K562 (cell line): ENCODE data around the gene TRIM31. TPM values are rescaled to one million over a fixed set of nuclear protein-coding genes. Genes with fewer than 3 reads are reported as not detected.

ENCODE experiments used
- ARNT ChIP-seq, 2 experiments: fragments of 450-650 bp; IDR thresholded peaks; 2 replicates each; pipeline ENCODE4 v1.6.1; 2016; ENCODE audit warnings: mild to moderate bottlenecking in 1 of 2
- BRCA1 ChIP-seq, 2 experiments: fragments of 450-650 bp in 1 of 2; sonication (generic) in 1 of 2; formaldehyde crosslinking in 1 of 2; IDR thresholded peaks; 2 replicates each; pipeline versions ENCODE4 v1.5.0 to v1.6.1; 2017 to 2020; ENCODE audit warnings: mild to moderate bottlenecking in 1 of 2, missing genetic modification reagents in 1 of 2
- CTCFL ChIP-seq: IDR thresholded peaks from 2 replicates; pipeline ENCODE4 v1.6.1; 2011; ENCODE audit warnings: borderline replicate concordance, low read depth, mild to moderate bottlenecking, moderate library complexity, low read length; ENCODE audit not compliant: insufficient read depth, poor library complexity, severe bottlenecking
- HBP1 ChIP-seq: fragments of 450-650 bp; formaldehyde crosslinking; IDR thresholded peaks from 2 replicates; pipeline ENCODE4 v1.4.0; 2022; ENCODE audit warnings: missing genetic modification characterization
- MYNN ChIP-seq, 2 experiments: sonication (generic); formaldehyde crosslinking in 1 of 2; IDR thresholded peaks; 2 replicates each; pipeline versions ENCODE4 v1.5.0 to v1.6.1; 2016 to 2020; ENCODE audit warnings: antibody characterized with exemption in 1 of 2, missing genetic modification reagents in 1 of 2
- OTX1 ChIP-seq: fragments of 450-650 bp; formaldehyde crosslinking; IDR thresholded peaks from 2 replicates; pipeline ENCODE4 v1.4.0; 2022; ENCODE audit warnings: mild to moderate bottlenecking
- SMAD3 ChIP-seq: fragments of 450-650 bp; formaldehyde crosslinking; conservative IDR thresholded peaks from 2 replicates; pipeline ENCODE4 v1.4.0; 2020; ENCODE audit warnings: mild to moderate bottlenecking
- SP1 ChIP-seq: sonication (generic); formaldehyde crosslinking; IDR thresholded peaks from 2 replicates; pipeline ENCODE4 v1.8.1; 2022; ENCODE audit warnings: mild to moderate bottlenecking, missing genetic modification reagents
- TBP ChIP-seq: optimal IDR thresholded peaks from 2 replicates; pipeline ENCODE3; 2011; ENCODE audit warnings: low read depth, low read length, improper control_type of control experiment
- TEAD1 ChIP-seq, 2 experiments: fragments of 450-650 bp in 1 of 2; sonication (generic) in 1 of 2; formaldehyde crosslinking; IDR thresholded peaks; 2 replicates each; pipeline versions ENCODE4 v1.4.0 to v1.8.0; 2020 to 2022; ENCODE audit warnings: mild to moderate bottlenecking in 2 of 2, missing genetic modification reagents in 1 of 2
- TFAM ChIP-seq: fragments of 250-450 bp; sonication (Bioruptor Pico); conservative IDR thresholded peaks from 2 replicates; pipeline ENCODE4 v1.5.0; 2021; ENCODE audit warnings: mild to moderate bottlenecking, moderate library complexity
- ZBTB26 ChIP-seq: fragments of 450-650 bp; formaldehyde crosslinking; IDR thresholded peaks from 2 replicates; pipeline ENCODE4 v1.4.0; 2022; ENCODE audit warnings: missing genetic modification characterization
- ZNF184 ChIP-seq: sonication (generic); formaldehyde crosslinking; IDR thresholded peaks from 2 replicates; pipeline ENCODE4 v1.5.0; 2020; ENCODE audit warnings: missing genetic modification reagents
- polyA plus RNA-seq, 8 experiments: library from polyadenylated mRNA; depleted of rRNA in 4 of 8; stranded (reverse) in 5 of 8; unstranded in 3 of 8; fragments of >200 nt; fragmentation: Nextera tagmentation in 2 of 8; fragmentation: Illumina TruSeq in 1 of 8; extraction: Ambion mirVana in 2 of 8; extraction: Trizol in 1 of 8; gene quantifications; 2 replicates each; pipeline versions ENCODE4 v1.2.1 to v1.2.3, GENCODE V29; 2011 to 2014; ENCODE audit warnings: inconsistent platforms in 1 of 8, missing spikeins in 1 of 8
- total RNA-seq, 7 experiments: library from RNA; depleted of rRNA in 6 of 7; stranded (reverse); fragments of >200 nt in 6 of 7; fragmentation: Illumina TruSeq in 2 of 7; extraction: Trizol in 2 of 7; gene quantifications; 2 replicates each; pipeline versions ENCODE4 v1.2.1 to v1.2.3, GENCODE V29; 2011 to 2021; ENCODE audit warnings: low replicate concordance in 1 of 7

TRIM31 gene
- total and polyA plus RNA-seq, 9 of the 15 experiments (the other 6 are each of a cell fraction or from before 2014, with no cell fraction given) = not detected

GRCh38 chr6:30130887-30131862 lies 18.3 kb upstream of the TRIM31 start (continued):
- TF ChIP-seq TEAD1 (CRISPR knock-in tag; IDR thresholded peaks at IDR 0.05) (peak in 1 of 2 experiments; percentile 62; a peak in 1 of 4 replicates), BRCA1 (IDR thresholded peaks at IDR 0.05) (no peak), BRCA1 (CRISPR knock-in tag; IDR thresholded peaks at IDR 0.05) (no peak), ARNT (IDR thresholded peaks at IDR 0.05) (0 out of 4 replicates have a peak, but pooled peaks of 1 of the 2 experiments have one; percentile 42), ZNF184 (CRISPR knock-in tag) (no peak), MYNN (IDR thresholded peaks at IDR 0.05) (0 out of 2 replicates have a peak, but pooled peaks have one; percentile 55), MYNN (CRISPR knock-in tag; IDR thresholded peaks at IDR 0.05) (no peak), CTCFL (peak; percentile 90), OTX1 (CRISPR knock-in tag) (0 out of 2 replicates have a peak, but pooled peaks have one; percentile 56), ZBTB26 (CRISPR knock-in tag) (0 out of 2 replicates have a peak, but pooled peaks have one; percentile 47), SMAD3 (CRISPR knock-in tag) (peak; percentile 18; the same call in 1 of the 2 replicates), TFAM (no peak), SP1 (CRISPR knock-in tag) (peak; percentile 28; the same call in 1 of the 2 replicates), HBP1 (CRISPR knock-in tag) (no peak), TBP (peak; percentile 44)
